Activated CD4-positive, alpha-beta T cell treated with anti-CD3 and anti-CD28 coated beads, Interleukin-2, Interleukin-4, amounts not matched to agents 100 ng/mL and 50 ng/mL, durations not matched to agents 16 hours and 8 hours (primary cell): Measurements from ENCODE around the gene DAG1.

Experiments
- DNase-seq: peaks from one replicate; pipeline ENCODE4 v3.0.0-alpha.2; 2020; ENCODE audit warnings: low spot score

Gene DAG1

DNA sequence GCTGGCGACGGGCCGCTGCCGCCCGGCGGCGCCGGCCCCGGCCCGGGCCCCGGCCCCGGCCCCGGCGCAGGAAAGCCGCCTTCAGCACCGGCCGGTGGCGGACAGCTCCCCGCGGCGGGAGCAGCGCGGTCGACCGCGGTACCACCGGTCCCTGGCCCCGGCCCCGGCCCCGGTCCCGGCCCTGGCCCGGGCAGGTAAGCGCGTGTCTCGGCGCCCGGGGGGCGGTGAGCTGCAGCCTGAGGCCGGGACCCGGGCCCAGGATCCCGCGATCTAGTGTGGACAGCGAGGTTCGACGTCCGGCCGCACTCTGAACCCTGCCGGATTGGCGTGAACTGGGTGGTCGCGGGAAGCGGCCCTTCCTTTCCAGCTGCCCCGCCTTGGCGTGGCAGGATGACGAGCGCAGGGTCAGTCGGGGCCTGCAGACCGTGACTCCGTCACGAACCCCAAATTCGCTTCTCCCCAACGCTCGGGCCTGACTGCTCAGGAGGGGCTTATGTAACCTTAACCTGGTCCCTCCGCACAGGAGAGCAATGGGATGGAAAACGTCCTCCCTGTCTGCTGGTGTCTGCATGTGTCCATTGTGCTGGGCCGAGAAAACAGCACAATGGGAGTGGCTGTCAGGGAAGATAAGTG lies 84.7 kb downstream of the DAG1 start:
- peak; percentile 27 for DNase-seq

- no peak for DNase-seq
Observed at GRCh38 chr3:49556500-49557275, 86.6 kb downstream of the DAG1 start.

GRCh38 chr3:49563040-49563578 lies 93.0 kb downstream of the DAG1 start:
- no peak for DNase-seq

DNA sequence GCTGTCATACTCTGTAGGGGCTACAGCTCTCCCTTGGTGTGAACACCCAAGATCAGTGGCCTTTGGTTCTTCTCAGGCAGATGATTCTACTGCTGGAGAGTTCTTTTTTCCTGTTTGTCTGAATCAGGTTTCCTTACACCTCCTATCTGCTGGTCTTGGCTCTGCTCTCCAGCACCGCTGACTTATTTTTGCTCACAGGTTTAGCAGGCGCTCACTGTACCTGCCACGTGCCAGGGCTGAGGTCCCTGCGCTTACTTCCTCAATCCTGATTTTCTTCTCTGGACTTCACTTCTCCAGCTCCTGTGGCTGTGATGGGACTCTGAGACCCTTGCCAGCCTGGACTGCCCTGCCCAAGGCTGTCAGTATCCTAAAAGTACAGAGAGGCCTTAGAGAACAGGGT lies 93.7 kb downstream of the DAG1 start:
- no peak for DNase-seq

DNA sequence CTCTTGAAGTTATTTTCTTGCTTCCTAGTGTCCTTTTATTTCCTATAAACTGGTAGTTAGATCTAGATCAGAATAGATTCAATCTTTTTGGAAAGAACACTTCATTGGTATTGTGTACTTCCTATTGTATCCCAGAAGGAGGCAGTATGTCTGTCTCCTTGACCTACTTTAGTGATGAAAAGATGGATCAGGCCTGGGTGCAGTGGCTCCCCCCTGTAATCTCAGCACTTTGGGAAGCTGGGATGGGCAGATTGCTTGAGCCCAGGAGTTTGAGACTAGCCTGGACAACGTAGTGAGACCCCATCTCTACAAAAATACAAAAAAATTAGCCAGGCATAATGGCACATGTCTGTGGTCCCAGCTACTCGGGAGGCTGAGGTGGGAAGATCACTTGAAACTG lies 96.2 kb downstream of the DAG1 start:
- no peak for DNase-seq

- no peak for DNase-seq
Observed at GRCh38 chr3:49567406-49567805, 97.3 kb downstream of the DAG1 start.

DNA sequence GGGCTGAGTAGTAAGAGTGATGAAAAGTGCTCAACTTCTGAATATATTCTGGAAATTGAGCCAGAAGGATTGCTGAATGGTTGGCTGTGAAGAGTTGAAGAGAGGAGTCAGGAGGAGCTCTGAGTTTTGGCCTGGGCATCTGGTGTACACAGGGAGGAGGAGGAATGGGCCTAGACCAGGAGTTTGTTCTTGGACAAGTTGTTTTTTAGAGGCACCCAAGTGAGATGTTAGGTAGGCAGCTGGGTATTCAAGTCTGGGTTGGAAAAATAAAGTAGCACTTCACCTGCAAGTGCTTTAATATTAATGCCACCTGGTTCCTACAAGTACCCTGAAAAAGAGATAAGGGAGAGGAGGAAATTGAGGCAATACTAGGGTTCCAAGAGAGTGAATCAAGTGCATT lies 98.9 kb downstream of the DAG1 start:
- no peak for DNase-seq

- DNase-seq, result no peak
Observed at GRCh38 chr3:49570028-49570654, 100.1 kb downstream of the DAG1 start.

DNA sequence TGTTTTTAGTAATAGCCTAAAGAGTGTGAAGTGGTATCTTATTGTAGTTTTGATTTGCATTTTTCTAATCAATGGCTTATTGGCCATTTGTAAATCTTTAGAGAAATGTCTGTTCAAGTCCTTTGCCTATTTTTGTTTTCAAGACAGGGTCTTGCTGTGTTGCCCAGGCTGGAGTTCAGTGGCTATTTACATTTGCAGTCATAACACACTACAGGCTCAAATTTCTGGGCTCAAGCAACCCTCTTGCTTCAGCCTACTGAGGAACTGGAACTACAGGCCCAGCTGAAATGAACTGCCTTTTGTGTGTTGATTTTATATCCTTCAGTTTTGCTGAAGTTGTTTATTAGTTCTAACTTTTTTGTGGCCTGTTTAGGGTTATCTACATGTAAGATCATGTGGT lies 112.1 kb downstream of the DAG1 start:
- DNase-seq, result no peak
